ENCODE data around the gene SPEN.
A peak's percentile ranks its signal among the peaks of the same experiment; 100 is the strongest.

Gene SPEN

GRCh38 chr1:15946571-15947381 is 99.3 kb downstream of the SPEN start:
- DNase-seq (ENCODE audit: low read depth in 2 of 2) = no peak

DNA sequence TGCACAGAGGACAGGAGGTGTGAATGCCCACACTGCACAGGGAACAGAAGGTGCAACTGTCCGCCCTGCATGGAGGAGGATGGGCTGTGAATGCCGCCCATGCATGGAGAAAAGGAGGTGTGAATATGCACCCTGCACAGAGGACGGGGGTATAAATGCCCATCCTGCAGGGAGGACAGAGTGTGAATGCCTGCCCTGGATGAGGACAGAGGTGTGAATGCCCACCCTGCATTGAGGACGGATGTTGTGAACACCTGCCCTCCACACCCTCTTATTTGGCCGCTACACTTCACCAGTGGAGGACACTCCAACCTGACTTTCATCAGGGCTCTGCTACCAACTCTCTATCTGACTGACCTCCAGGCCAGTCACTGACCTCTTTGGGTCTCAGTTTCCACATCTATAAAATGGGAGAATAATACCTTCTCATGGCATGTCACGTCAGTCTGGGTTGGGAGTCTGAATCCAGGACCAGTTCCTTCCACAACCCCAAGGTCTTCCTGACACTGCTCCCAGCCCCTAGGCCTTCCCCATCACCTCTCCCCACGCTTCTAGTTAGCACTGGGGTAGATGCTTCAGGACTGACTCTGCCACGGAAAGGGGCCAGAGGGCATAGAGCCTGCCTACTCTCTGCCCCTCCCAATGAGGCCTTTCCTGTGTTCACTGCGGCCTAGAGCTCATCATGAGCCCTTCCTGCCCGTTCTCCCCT is 100.0 kb downstream of the SPEN start:
- DNase-seq (ENCODE audit: low read depth in 2 of 2) = no peak

DNA sequence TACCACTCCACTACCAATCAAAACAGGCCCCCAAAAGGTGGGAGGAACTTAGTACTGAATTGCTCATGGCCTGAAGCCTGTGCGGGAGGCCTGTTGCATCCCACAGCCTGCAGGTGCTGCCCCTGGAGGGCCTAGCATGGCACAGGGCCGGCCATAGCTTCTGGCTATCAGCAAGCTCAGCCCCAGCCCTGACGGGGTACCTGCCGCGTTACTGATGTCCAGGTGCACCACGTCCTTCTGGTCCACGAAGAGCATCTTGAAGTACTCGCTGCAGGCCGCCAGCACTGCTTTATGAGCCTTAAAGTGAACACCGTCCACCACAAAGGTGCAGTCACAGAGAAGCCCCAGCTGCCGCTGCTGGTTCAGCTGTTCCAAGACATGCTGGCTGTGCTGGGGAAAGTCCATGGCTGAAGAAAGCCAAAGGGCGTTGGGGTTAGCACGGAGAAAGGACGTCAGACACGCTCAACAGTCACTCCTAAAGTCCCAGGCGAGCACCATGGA is 100.6 kb downstream of the SPEN start:
- no peak for DNase-seq (ENCODE audit: low read depth in 2 of 2)

GRCh38 chr1:15948595-15949452 is 101.3 kb downstream of the SPEN start:
- no peak for DNase-seq (ENCODE audit: low read depth in 2 of 2)

- DNase-seq (ENCODE audit: low read depth in 2 of 2) = peak; percentile 88 to 92
Observed at GRCh38 chr1:15949453-15950245, 102.1 kb downstream of the SPEN start.

DNA sequence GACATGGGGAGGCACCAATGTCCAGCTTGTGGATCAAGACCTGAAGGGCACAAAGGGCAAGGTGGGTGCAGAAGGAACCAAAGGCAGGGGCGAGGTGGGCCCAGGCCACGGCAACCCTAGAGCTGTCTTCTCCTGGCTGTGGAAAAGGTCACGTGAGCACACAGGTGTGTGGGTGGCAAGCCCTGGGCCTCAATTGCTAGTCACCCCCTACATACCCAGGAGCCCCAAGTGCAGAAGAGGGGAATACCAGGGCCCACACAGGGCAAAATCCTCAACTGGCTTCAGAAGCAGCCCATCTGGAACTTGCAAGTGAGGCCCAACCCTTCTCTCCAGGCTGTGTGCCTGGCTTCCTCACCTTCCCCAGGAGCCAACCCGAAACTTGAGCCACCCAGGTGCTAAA is 102.8 kb downstream of the SPEN start:
- peak; percentile 54 to 67 for DNase-seq (ENCODE audit: low read depth in 2 of 2)

DNA sequence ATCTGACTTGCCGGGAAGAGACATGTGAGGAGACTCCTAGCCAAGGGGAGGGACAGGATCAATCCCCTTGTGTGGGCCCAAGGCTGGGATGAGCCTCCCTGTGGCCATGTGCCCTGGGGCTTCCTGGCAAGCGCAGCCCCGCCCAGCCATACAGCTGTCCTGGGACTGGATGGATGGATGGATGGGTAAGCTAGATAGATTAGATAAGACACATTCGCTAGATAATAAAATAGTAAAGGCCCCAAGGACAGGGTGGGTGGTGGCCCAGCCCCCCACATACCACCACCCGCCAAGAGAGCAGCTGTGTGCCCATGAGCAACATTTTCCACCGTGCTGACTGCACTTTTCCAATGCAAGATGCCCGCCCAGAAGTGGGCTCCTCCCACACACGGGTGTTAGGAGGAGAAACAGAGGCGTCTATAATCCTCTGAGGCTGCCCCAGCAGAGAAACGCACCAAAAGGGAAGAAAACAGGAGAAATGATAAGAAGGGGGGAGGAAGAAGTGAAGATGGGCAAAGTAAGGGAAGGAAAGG is 103.3 kb downstream of the SPEN start:
- DNase-seq (ENCODE audit: low read depth in 2 of 2) = peak; percentile 74

- DNase-seq (ENCODE audit: low read depth in 2 of 2) = peak; percentile 51 to 61
Observed at GRCh38 chr1:15951341-15952153, 104.0 kb downstream of the SPEN start.

GRCh38 chr1:15952317-15953258 is 105.1 kb downstream of the SPEN start:
- no peak for DNase-seq (ENCODE audit: low read depth in 2 of 2)

DNA sequence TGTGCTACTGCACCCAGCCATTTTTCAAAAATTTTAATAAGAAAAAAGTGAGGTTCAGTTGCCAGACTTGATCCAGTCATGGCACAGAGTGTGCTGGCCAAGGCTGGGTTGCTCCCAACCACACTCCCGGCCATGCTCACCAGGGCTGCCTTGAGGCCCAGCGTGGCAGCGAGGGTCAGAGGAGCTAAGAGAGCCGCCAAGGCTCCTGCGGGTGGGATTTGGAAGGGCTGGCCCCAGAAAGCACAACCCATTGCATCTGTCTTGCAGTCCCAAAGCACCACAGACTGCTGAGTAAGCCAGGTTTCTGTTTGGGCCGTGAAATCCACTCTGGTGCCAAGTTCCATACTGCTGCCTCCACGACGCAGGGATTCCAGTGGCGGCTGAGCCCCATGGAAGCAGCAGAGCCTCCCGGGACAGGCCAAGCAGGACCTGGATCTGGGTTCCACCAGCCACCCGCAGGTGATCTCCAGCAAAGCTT is 105.8 kb downstream of the SPEN start:
- DNase-seq (ENCODE audit: low read depth in 2 of 2) = no peak

- DNase-seq (ENCODE audit: low read depth in 2 of 2) = no peak
Observed at GRCh38 chr1:15953791-15954241, 106.3 kb downstream of the SPEN start.

DNA sequence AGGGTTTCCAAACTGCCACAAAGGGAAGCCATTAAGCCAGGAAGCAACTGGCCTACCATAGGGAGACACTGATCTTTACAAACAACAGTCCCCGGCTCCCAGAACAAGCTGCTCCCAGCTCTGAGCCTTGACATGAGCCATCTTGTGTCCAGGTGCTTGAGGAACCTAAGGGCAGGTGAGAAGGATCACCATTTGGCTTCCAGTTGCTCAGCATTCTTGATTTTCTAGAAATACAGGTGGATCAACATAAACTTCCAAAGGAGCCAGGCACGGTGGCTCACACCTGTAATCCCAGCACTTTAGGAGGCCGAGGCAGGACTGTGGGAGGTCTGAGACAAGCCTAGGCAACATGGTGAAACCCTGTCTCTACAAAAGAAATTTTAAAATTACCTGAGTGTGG is 106.8 kb downstream of the SPEN start:
- DNase-seq (ENCODE audit: low read depth in 2 of 2) = no peak

- no peak for DNase-seq (ENCODE audit: low read depth in 2 of 2)
Observed at GRCh38 chr1:15955552-15955951, 108.0 kb downstream of the SPEN start.

DNA sequence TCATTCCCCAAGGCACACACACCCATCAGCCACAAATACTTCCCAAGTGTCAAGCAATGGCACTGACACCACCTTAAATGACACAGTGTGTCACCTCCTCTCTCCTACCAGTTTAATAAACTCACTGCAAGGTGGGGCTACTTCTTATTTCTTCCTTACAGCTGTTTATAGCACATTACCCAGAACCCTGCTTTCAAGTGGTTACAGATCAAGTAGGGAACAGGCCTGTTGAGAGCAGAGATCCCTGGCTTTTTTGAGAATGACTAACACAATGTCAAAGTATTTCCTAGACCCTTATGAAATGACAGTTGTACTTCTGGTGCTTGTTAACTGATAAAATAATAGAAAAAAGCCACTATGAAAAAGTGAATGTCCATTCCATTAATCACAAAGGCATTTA is 108.6 kb downstream of the SPEN start:
- no peak for DNase-seq (ENCODE audit: low read depth in 2 of 2)

DNA sequence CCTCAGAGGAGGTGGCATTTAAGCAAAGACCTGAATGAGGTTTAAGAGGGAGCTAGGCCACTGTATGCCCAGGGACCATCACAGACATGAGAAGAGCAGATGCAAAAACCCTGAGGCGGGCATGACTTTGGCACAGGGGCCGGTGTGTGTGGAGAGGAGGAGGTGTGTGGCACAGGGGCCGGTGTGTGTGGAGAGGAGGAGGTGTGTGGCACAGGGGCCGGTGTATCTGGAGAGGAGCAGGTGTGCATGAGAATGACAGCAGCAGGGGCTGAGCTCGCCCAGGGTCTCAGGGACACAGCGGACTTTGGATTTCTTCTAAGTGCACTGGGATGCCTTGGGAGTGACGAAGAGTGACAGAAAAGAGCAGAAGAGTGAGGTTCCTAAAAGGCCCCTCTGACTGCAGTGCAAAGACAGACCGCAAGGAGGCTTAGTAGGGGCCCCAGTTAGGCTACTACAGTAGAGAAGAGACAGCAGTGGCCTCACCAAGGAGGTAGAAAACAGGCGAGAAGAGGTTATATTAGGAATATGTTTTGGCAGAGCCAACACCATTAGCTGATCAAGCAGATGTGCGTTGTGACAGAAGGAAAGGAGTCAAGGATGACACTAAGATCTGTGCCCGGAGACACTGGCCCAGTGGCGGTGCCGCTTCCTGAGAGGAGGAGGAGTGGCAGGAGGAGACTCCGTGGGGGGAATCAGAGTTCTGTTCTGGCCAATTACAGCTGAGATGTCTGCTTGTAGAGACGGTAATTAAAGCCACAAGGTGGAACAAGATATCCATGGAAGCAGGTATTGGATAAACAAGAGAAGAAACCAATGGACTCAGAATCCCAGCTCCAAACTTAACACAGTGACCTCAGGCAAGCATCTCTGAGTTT is 110.0 kb downstream of the SPEN start:
- DNase-seq (ENCODE audit: low read depth in 2 of 2) = no peak

DNA sequence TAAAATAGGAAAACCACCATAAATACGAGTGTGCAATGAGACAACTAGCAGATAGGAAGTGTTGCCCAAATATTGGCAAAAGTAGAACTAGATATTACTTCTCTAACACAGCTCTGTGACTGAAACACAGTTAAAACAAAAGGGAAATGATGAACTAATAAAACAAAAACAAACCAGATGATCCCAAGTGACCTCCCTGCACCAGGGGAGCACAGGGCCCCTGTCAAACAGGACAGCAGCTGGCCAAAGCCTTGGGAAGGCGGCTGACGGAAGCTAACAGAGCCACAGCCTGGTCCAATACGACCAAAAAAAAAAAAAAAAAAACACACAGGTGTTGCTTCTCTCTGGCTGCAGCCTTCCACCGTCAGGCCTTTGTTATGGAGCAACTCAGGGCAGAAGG is 110.6 kb downstream of the SPEN start:
- no peak for DNase-seq (ENCODE audit: low read depth in 2 of 2)

DNA sequence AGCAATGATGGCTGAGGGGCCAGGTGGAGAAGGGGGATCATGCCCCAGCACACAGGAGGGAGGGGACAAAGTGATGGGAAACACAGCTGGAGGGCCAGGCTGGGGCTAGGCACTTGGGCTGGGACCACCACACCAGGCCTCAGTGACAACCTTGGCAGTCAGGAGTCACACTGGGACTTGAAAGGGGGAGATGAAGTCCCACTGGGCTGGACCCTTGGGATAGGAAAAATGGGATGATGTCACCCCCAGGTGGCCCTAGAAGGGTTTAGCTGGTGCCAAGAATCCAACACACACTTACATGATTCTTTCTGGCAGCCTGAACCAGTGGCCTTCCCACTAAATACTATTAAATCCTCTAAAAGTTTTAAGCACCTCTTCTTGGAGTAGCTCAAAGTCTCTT is 111.3 kb downstream of the SPEN start:
- no peak for DNase-seq (ENCODE audit: low read depth in 2 of 2)

- DNase-seq (ENCODE audit: low read depth in 2 of 2) = no peak
Observed at GRCh38 chr1:15959424-15959823, 111.9 kb downstream of the SPEN start.

All from stimulated activated CD8-positive, alpha-beta memory T cell treated with anti-CD3 and anti-CD28 coated beads, Interleukin-2, amount 100 ng/mL, for 48 hours (primary cell).